22Rv1 (cell line): ENCODE measurements around the gene TMEM270.

Experiments used
- H3K27ac ChIP-seq: fragments of 450-650 bp; 2 replicates; pipeline ENCODE4 v1.5.1; 2017
- CTCF ChIP-seq: fragments of 450-650 bp; IDR thresholded peaks from 2 replicates; pipeline ENCODE4 v1.5.1; 2017; ENCODE audit warnings: mild to moderate bottlenecking
- ZFX ChIP-seq: fragments of 450-650 bp; IDR thresholded peaks from 2 replicates; pipeline ENCODE4 v1.6.1; 2017; ENCODE audit warnings: antibody characterized with exemption, borderline replicate concordance

Gene TMEM270

GRCh38 chr7:73822319-73823173 lies 38.4 kb upstream of the TMEM270 start:
- no peak for TF ChIP-seq CTCF
- no peak for TF ChIP-seq ZFX
- peak overlapping the region; percentile 57 for H3K27ac ChIP-seq

- no peak for TF ChIP-seq CTCF
- no peak for TF ChIP-seq ZFX
- peak overlapping the region; percentile 57 for H3K27ac ChIP-seq
These were observed 37.7 kb upstream of the TMEM270 start for GRCh38 chr7:73823257-73823656.

GRCh38 chr7:73823873-73824592 lies 36.9 kb upstream of the TMEM270 start:
- TF ChIP-seq ZFX (no peak), CTCF (no peak)
- H3K27ac ChIP-seq: 0 out of 2 replicates have a peak overlapping the region, but pooled peaks have one; percentile 57

GRCh38 chr7:73824986-73825385 lies 36.0 kb upstream of the TMEM270 start:
- no peak overlapping the region for H3K27ac ChIP-seq
- TF ChIP-seq ZFX (no peak), CTCF (no peak)

- H3K27ac ChIP-seq: peak overlapping the region; percentile 100
- TF ChIP-seq CTCF (no peak), ZFX (no peak)
These were observed 33.3 kb upstream of the TMEM270 start for GRCh38 chr7:73827567-73828106.

GRCh38 chr7:73828107-73828803 lies 32.7 kb upstream of the TMEM270 start:
- no peak for TF ChIP-seq CTCF
- H3K27ac ChIP-seq: peak overlapping the region; percentile 100
